A549 (cell line): ENCODE measurements around the gene ZNF385B.

Experiments
- CTCF ChIP-seq: fragments of >200 bp; sonication (Bioruptor Twin); formaldehyde crosslinking; IDR thresholded peaks from 3 replicates; pipeline ENCODE4 v1.5.1; 2016
- EP300 ChIP-seq, 2 experiments: fragments of >200 bp; sonication (Bioruptor Twin); formaldehyde crosslinking; IDR thresholded peaks; 2 replicates in 1 of 2; 3 replicates in 1 of 2; pipeline ENCODE4 v1.6.1; 2016 to 2017
- HDAC2 ChIP-seq: fragments of 200-600 bp; sonication (generic); IDR thresholded peaks from 2 replicates; pipeline ENCODE4 v1.6.1; 2016
- MYC ChIP-seq: IDR thresholded peaks from 2 replicates; pipeline ENCODE4 v1.6.1; 2012; ENCODE audit warnings: mild to moderate bottlenecking, inconsistent platforms, low read length, improper control_type of control experiment, borderline replicate concordance
- RARB ChIP-seq: fragments of 250-450 bp; sonication (Bioruptor Pico); IDR thresholded peaks from 2 replicates; pipeline ENCODE4 v1.8.0; 2021; ENCODE audit warnings: mild to moderate bottlenecking, moderate library complexity

- no peak for TF ChIP-seq CTCF
- TF ChIP-seq HDAC2 = no peak
- TF ChIP-seq EP300 (IDR thresholded peaks at IDR 0.05) = no peak
- TF ChIP-seq RARB = no peak
- TF ChIP-seq MYC = no peak
Measured at GRCh38 chr2:179434357-179434756, 427.1 kb downstream of the ZNF385B start.
